ENCODE measurements around the gene SLC5A1.

Gene SLC5A1

DNA sequence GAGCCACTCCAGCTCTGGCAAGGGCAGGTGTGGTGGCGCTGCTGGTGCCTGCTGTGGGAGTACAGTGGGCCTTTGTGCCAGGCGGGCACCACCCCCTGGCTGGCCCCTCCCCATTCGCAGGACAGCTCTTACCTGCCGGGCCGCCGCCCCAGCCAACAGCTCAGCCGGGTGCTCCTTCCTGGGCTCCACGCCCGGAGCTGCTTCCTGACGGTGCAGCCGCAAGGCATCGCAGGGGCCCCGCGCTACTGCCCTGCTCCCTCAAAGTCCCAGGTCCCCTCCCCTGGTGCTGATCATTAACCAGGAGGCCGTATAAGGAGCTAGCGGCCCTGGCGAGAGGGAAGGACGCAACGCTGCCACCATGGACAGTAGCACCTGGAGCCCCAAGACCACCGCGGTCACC, at the start of gene SLC5A1:
TSS of gene SLC5A1 (plus strand) at position 338 of the 400 bp plus-strand sequence. CDS start at position 359, 21 bp downstream.
- no peak for DNase-seq (ENCODE audit: low read depth in 2 of 2)

DNA sequence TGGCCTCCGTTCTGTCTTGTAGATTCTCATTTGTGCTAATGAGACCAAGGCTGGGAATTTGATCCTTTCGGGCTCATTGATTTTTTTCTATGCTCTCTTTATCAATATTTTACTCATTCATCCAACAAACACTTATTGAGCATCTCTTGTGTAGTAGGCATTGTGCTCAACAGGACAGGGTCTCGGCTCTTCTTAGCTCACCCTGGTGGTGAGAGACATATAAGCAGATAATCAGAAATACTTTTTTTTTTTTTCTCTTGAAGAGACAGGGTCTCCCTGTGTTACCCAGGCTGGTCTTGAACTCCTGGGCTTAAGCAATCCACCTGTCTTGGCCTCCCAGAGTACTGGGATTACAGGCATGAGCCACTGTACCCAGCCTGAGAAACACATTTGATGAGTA, 48.0 kb upstream of the SLC5A1 start:
- DNase-seq (ENCODE audit: low read depth in 2 of 2), result no peak

DNA sequence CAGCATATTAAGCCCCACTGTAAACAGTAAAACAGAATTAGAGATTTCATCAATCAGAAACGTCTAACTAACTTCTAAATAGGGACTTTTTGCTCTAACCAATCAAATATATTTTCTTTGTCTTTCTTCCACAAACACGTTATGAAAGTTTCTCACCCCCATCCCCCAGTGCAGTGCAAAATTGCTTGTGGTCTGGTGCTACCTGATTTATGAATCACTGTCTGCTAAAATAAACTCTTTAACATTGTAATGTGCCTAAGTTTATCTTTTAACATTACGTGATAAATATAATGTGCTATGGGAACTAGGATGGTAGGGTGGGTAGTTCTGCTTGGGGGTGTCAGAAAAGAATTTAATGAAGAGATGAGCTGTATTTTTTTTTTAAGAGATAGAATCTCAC, 47.3 kb upstream of the SLC5A1 start:
- DNase-seq (ENCODE audit: low read depth in 2 of 2), result no peak

DNA sequence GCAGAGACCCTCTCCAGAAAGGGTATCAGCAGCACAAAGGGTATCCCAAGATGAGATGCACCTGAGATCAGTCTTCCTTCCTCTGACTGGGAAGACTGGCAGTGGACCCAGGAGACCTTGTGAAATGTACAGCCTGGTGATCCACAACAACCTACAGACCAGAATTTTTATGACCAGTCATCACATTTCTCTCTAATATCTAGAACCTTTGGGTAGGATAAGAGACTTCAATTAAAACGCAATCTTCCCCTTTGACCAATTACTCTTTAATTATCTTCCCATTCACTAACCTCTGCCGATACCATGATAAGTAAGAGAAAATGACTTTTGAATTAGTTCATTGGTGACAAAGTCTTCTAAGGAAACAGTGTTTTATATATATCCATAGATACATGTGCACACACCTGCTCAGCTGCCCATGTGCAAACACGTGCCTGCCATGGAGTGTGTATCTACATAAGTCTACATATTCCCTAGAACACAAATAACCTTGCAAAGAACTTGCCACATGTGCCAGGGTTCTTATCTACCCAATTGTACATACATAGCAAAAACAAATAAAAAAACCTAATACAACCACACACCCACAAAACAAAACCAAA, 44.2 kb upstream of the SLC5A1 start:
- no peak for DNase-seq (ENCODE audit: low read depth in 2 of 2)

DNA sequence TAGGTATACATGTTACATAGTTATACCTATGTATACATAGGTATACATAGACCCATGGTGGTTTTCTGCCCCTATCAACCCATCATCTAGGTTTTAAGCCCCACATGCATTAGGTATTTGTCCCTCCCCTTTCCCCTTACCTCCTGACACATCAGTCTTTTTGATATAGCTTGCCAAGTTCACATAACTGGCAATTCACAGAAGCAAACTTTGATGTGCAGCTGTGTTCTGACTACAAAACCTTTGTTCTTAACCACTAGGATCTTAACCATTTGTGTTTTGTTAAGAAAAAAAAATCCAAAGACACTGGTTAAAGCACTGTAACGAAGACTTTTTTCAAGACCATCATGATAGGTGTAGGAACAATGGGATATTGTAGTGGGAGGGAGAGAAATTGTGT, 42.9 kb upstream of the SLC5A1 start:
- DNase-seq (ENCODE audit: low read depth in 2 of 2), result no peak

DNA sequence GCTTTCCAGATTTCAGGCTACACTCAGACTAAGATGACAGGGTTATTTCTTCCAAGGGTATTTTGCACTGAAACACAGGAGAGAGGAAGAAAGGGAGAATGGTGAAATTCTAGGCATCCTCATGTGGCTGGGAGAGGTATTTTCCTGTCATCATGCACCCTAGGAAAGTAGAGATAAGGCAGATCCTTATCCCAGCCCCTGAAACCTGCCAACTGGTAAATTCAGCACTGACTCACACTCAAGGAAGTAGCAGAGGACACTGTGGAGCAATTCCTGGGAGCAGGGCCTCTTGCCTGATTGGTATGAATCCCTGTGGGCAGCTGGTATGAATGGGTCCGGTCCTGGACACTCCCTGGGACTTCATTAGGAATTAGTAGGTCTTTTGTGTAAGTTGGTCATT, 37.6 kb upstream of the SLC5A1 start:
- DNase-seq (ENCODE audit: low read depth in 2 of 2), result no peak

DNA sequence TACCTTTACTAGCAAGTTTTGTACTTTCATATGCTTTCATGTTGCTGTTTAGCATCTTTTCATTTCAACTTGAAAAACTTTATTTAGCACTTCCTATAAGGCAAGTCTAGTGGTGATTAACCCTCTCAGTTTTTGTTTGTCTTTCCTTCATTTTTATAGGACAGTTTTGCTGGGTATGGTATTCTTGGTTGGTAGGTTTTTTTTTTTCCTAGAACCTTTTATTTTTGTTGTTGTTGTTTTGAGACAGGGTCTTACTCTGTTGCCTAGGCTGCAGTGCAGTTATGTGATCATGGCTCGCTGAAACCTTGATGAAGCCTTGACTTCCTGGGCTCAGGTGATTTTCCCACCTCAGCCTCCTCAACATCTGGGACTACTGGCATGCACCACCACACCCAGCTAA, 29.9 kb upstream of the SLC5A1 start:
- no peak for DNase-seq (ENCODE audit: low read depth in 2 of 2)

DNA sequence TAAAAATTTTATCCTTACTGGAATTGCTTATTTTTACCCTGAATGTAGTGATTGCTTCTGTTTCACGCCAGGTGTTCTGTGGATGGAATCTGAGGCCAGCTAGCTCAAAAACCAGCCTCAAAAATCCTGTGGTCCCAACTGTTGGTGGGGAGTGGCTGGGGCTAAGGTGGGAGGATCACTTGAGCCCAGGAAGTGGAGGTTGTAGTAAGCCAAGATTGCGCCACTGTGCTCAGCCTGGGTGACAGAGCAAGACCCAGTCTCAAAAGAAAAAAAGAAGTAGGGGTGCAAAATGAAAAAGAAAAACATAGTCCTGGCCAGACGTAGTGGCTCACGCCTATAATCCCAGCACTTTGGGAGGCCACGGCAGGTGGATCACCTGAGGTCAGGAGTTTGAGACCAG, 27.0 kb upstream of the SLC5A1 start:
- no peak for DNase-seq (ENCODE audit: low read depth in 2 of 2)

DNA sequence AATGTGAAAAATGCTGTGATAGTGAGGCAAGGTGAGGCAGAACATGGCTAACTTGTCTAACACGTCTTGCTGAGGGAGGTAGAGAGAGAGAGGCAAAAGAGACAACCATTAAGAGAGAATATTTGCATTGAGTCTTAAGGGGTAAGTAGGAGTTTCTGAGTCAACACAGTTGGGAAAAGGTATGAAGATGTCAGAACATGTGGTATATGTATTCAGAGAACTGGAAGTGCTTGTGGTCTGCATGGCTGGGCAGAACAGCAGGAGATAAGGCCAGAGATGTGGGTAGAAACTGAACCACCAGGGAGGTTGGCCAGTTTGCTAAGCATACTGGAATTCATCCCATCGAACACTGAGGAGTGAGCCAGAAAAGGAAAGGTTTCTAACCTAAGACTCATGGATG, 25.0 kb upstream of the SLC5A1 start:
- DNase-seq (ENCODE audit: low read depth in 2 of 2), result no peak

DNA sequence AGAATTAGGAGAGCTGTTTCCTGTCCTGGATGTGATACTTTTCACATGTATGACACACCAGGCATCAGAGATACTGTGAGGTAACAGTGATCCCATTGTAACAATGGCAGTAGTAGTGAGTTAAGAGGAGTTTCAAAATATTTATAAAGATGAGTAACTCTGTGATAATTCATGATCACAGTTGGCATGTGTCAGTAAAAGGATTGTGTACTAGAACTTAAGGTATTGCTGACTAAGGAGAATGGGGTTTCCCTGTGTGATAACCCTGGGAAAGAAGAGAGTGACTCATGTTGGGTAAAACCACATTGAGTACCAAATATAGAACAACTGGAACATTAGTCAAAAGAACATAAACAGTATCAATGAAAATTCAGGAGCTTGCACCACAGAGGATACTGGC, 22.9 kb upstream of the SLC5A1 start:
- peak; percentile 19 to 24 for DNase-seq (ENCODE audit: low read depth in 2 of 2)

DNA sequence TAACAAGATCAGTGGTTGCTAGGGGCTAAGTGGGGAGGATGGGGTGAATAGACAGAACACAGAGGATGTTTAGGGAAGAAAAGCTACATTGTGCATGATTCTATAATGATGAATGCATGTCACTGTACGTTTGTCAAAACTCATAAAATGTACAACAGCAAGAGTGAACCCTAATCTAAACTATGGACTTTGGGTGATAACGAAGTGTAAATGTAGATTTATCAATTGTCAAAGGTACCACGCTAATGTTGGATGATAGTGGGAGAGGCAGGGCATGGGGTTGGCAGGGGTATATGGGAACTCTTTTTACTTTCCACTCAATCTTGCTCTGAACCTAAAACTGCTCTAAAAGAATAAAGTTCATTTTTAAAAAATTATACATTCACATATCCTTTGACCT, 21.3 kb upstream of the SLC5A1 start:
- DNase-seq (ENCODE audit: low read depth in 2 of 2), result no peak

DNA sequence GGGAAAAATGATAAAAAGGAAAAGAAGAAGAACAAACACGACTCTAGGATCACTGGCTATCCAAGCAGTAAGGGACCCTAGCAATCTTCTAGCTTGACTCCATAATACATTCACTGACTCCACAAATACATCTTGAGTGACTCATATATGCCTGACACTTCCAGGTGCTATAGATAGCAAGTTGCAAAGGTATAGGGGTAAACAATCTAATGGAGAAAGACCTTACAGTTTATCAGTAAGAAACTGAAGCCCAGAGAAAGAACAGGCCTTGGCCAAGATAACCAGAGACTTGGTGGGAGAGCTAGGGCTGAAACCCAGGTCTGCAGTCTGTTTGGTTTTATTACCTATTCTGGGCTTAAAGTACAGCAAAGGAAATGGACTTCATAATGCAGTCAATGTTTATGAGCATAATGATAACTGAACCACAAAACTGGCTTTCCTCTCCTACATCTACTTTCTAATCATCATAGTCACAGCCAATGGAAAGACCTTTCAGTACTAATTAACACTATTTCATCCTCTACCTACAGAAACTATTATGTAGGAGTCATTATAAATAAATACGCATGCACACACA, 19.7 kb upstream of the SLC5A1 start:
- DNase-seq (ENCODE audit: low read depth in 2 of 2), result no peak

DNA sequence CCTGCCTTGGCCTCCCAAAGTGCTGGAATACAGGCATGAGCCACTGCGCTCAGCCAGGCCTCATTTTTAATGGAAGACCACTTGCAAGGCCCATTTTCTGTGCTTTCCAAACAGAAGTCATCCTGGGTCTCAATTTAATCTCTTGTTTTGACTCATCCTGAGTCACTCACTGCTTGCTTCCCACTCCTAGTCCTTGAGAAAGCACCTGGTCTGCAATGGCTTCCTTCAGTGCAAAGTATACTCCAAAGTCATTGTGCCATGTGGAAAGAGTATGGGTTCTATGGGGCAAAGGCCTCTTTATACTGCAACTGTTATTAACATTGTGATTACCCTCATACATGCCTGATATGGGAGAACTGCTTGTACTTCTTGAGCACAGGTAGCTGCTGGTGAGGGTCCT, 18.3 kb upstream of the SLC5A1 start:
- no peak for DNase-seq (ENCODE audit: low read depth in 2 of 2)

DNA sequence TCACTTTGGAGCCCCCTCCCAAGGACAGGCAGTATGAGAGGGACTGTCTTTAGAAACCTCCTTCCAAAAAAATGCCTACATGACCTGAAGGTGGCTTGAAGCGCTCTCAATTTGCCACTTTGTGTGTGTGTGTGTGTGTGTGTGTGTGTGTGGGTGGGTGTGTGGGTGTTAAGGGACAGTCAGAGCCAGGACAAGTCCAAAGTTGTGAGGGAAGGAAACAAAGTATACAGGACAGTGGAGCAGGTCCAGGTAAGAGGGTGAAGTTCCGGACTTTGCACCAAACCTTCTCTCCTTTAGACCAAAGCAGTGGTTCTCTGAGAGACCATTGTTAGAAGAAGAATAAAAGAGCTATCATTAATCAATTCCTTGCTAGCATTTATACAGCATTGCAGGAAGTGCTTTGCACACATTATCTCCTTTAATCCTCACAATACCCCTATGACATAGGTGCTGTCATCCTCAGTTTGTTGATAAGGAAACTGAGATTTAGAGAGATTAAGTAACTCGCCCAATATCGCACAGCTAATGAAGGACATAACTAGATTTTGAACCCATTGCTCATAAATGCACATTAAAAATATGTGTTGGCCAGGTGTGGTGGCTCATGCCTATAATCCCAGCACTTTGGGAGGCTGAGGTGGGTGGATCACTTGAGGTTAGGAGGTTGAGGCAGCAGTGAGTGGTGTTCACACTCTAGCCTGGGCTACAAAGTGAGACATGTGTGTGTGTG, 12.4 kb upstream of the SLC5A1 start:
- no peak for DNase-seq (ENCODE audit: low read depth in 2 of 2)

DNA sequence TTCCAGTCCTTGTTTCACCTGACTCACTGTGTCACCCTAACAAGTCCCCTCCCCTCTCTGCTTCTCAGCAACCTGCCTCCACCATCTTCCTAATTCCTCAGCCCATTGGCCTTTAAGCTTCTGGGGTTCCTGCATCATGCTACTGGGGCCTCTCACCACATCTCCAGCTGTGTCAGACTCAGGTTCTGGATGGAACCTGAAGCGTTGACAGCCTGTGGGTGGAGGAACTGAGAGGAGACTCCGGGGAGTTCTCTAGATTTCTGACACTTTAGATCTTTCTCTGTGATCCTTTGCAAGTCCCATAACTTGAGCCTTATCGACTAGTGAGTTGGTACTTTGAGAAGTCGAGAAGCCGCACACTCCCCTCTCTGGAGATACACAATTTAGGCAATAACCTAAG, 11.6 kb upstream of the SLC5A1 start:
- DNase-seq (ENCODE audit: low read depth in 2 of 2), result no peak

DNA sequence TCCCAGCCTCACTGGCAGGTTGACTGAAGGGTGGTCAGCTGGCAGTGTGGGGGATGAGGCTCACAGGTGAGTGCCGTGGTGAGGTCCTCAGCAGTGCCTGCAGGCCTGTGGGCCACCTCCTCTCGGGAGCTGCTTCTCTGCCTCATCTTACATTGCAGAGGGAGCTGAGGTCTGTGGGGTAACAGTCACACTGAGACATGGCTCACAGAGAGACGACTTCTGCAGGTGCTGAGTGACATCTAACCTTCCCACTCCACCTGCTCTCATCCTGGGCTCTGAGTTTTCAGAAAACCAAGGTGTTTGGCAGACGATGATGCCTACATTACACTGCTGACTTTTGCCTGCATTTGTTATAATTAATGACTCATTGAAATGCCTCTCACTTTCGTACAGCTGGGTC, 8.8 kb upstream of the SLC5A1 start:
- no peak for DNase-seq (ENCODE audit: low read depth in 2 of 2)

DNA sequence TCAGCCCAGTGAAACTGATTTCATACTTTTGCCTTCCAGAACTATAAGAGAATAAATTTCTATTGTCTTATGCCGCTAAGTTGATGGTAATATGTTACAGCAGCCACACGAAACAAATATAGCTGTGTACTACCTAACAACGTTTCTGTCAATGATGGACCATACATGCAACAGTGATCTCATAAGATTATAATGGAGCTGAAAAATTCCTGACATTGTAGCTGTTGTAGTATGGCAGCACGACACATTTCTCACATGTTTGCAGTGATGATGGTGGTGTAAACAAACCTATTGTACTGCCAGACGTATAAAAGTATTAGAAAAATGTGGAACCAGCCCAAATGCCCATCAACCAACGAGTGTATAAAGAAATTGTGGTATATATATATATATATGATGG, 5.8 kb upstream of the SLC5A1 start:
- DNase-seq (ENCODE audit: low read depth in 2 of 2), result no peak

DNA sequence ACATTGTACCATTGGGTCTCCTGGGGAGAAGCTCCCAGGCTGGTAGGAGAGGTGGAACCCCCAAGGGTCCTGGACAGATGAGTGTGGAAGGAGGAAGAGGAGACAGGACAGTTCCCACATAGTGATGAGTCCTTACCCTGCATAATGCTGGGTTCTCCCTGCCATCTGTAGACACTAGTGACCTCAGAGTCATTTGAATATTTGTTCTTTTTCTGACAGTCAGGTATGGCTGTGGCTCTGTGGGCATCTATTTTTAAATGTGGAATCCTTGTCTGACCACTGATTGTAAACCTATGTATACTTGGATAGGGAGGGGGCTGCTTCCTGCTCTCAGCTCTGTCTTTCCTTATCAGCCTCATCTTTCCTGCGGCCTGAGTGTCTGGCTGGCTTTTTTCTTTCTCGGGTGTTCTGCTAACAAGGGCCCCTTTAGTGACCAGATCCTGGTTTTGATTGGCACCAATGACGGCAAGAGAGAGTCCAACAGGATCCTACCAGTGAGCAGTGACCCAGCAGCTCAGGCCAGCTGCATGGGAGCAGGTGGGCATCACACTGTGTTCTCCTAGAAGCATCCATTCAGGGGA, 2.6 kb upstream of the SLC5A1 start:
- DNase-seq (ENCODE audit: low read depth in 2 of 2), result no peak

DNA sequence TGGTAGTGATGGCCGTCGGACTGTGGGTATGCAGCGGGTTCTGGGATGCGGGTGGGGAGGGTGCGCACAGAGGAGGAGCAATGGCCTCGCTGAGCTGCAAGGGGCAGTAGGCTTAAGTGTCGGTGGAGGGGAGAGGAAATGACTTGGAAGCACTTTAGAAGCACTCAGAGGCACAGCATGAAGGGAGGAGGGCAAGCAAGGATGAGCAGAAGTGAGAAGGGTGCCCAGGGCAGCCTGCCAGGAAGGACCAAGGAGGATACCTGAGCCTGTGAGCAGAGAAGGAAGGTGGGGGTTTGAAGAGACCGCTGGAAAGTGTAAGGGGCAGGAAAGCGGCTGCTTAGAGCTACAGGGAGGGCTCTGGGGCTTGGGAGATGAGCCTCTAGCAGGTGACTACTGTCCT, 330 bp downstream of the SLC5A1 start:
- no peak for DNase-seq (ENCODE audit: low read depth in 2 of 2)

DNA sequence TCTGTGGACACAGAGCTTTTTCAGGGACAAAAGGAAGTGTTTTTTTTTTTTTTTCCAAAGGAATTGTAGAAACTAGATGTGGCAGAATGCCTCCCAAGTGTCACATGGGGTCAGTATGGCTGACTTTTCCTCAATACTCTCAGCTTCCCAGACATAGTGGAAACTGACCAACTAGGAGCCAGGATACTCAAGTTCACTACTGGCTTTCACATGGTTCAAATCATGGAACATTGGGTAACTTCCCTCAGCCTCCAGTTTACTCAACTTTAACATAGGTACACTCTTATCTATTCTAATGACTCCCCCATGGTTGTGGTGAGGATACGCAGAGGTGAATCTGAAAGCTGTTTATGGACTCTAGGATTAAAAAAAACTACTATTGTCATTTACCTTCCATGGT, 1.4 kb downstream of the SLC5A1 start:
- no peak for DNase-seq (ENCODE audit: low read depth in 2 of 2)

DNA sequence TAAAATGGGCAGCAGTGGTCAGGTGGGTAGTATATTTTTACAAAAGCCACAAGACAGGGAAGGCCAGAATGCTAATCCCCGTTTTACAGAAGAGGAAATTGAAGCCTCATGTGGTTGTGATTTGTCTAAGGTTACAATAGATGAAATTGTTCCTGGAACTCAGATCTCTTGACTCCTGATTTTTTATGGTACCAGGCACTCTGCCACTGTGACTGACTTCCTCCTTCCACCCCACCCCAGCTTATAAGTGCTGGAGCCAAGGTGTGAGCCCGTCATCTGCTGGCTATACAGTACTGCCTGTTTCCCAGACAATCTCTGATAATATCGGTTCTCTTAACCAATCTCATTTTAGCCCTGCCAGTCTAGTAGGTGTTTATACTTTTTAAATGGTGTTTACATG, 1.9 kb downstream of the SLC5A1 start:
- no peak for DNase-seq (ENCODE audit: low read depth in 2 of 2)

DNA sequence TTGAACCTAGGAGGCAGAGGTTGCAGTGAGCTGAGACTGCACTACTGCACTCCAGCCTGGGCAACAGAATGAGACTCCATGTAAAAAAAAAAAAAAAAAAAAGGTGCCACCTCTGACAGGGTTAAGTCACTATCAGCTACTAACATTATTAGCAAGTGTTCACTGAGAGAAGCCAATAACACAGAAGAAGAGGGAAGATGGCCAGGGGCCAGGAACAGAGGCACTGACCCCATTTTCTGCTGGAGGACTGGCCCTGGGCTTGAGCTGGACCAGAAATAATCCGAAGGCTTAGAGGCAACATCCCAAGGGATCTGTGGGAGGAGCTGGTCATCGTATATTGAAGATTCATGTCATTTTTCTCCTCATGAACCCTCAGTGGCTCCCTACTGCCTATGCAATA, 5.0 kb downstream of the SLC5A1 start:
- DNase-seq (ENCODE audit: low read depth in 2 of 2), result no peak
